H9 (cell line): Measurements from ENCODE around the gene SLC25A19. TPM values are rescaled to one million over a fixed set of nuclear protein-coding genes. Genes with fewer than 3 reads are reported as not detected.

ENCODE experiments used
- DNase-seq: peaks from one replicate; pipeline ENCODE4 v3.0.0-alpha.2; 2017
- H2AFZ ChIP-seq: one replicate; pipeline ENCODE4 v1.6.1; 2013; ENCODE audit warnings: mild to moderate bottlenecking, low read length, control low read depth, moderate library complexity
- H2AK5ac ChIP-seq: 2 replicates; pipeline ENCODE4 v1.6.1; 2013; ENCODE audit warnings: low read length, control low read depth, mixed read lengths; ENCODE audit not compliant: insufficient read length
- H2BK120ac ChIP-seq: one replicate; pipeline ENCODE4 v1.6.1; 2013; ENCODE audit warnings: low read depth, mild to moderate bottlenecking, low read length, control low read depth, inconsistent platforms; ENCODE audit not compliant: poor library complexity, severe bottlenecking
- H2BK12ac ChIP-seq: 2 replicates; pipeline ENCODE4 v1.6.1; 2013; ENCODE audit warnings: low read length, control low read depth, mixed read lengths, low read depth; ENCODE audit not compliant: insufficient read length
- H2BK15ac ChIP-seq: 2 replicates; pipeline ENCODE4 v1.6.1; 2013; ENCODE audit warnings: low read depth, low read length, control low read depth
- H2BK20ac ChIP-seq: one replicate; pipeline ENCODE4 v1.6.1; 2013; ENCODE audit warnings: low read depth, mild to moderate bottlenecking, low read length, control low read depth, inconsistent platforms; ENCODE audit not compliant: poor library complexity, severe bottlenecking
- H2BK5ac ChIP-seq: 2 replicates; pipeline ENCODE4 v1.6.1; 2013; ENCODE audit warnings: low read length, control low read depth, mixed read lengths; ENCODE audit not compliant: insufficient read length
- H3K14ac ChIP-seq: 2 replicates; pipeline ENCODE4 v1.6.1; 2013; ENCODE audit warnings: low read length, control low read depth; ENCODE audit not compliant: insufficient read depth
- H3K18ac ChIP-seq: 2 replicates; pipeline ENCODE4 v1.6.1; 2013; ENCODE audit warnings: low read depth, mild to moderate bottlenecking, mixed read lengths, low read length, control low read depth; ENCODE audit not compliant: insufficient read length
- H3K23ac ChIP-seq: 2 replicates; pipeline ENCODE4 v1.6.1; 2013; ENCODE audit warnings: low read length, control low read depth, mixed read lengths, low read depth; ENCODE audit not compliant: insufficient read length
- H3K23me2 ChIP-seq: 2 replicates; pipeline ENCODE4 v1.6.1; 2013; ENCODE audit warnings: low read depth, mild to moderate bottlenecking, mixed read lengths, low read length, control low read depth; ENCODE audit not compliant: insufficient read length, poor library complexity, severe bottlenecking
- H3K27ac ChIP-seq: 2 replicates; pipeline ENCODE4 v1.5.1; 2013; ENCODE audit warnings: low read length, control low read depth, mixed read lengths, low read depth; ENCODE audit not compliant: insufficient read length
- H3K27me3 ChIP-seq: 2 replicates; pipeline ENCODE4 v1.6.1; 2013; ENCODE audit warnings: low read length, control low read depth, inconsistent platforms; ENCODE audit not compliant: insufficient read depth
- H3K4ac ChIP-seq: 2 replicates; pipeline ENCODE4 v1.6.1; 2013; ENCODE audit warnings: low read depth, mild to moderate bottlenecking, control low read depth, inconsistent platforms, low read length, moderate library complexity
- H3K4me1 ChIP-seq: 2 replicates; pipeline ENCODE4 v1.6.1; 2013; ENCODE audit warnings: low read length, control low read depth, inconsistent platforms; ENCODE audit not compliant: insufficient read depth
- H3K4me2 ChIP-seq: 2 replicates; pipeline ENCODE4 v1.6.1; 2013; ENCODE audit warnings: low read length, control low read depth, mixed read lengths; ENCODE audit not compliant: insufficient read length, insufficient read depth
- H3K56ac ChIP-seq: 2 replicates; pipeline ENCODE4 v1.6.1; 2013; ENCODE audit warnings: low read depth, mild to moderate bottlenecking, mixed read lengths, low read length, control low read depth; ENCODE audit not compliant: insufficient read length
- H3K79me1 ChIP-seq: 2 replicates; pipeline ENCODE4 v1.6.1; 2013; ENCODE audit warnings: low read depth, mild to moderate bottlenecking, moderate library complexity, low read length, control low read depth, inconsistent platforms; ENCODE audit not compliant: insufficient read depth, poor library complexity, severe bottlenecking
- H3K79me2 ChIP-seq: 2 replicates; pipeline ENCODE4 v1.6.1; 2013; ENCODE audit warnings: low read length, control low read depth, inconsistent platforms; ENCODE audit not compliant: insufficient read depth
- H3K9ac ChIP-seq: 2 replicates; pipeline ENCODE4 v1.6.1; 2013; ENCODE audit warnings: low read length, control low read depth, mixed read lengths; ENCODE audit not compliant: insufficient read length; ENCODE audit errors: extremely low read depth
- H3K9me3 ChIP-seq: one replicate; pipeline ENCODE4 v1.6.1; 2013; ENCODE audit warnings: low read depth, low read length, inconsistent platforms; ENCODE audit not compliant: control insufficient read depth
- H3T11ph ChIP-seq: one replicate; pipeline ENCODE4 v1.6.1; 2013; ENCODE audit warnings: mild to moderate bottlenecking, low read length, control low read depth, inconsistent platforms
- H4K20me1 ChIP-seq: one replicate; pipeline ENCODE4 v1.6.1; 2013; ENCODE audit not compliant: control insufficient read depth, insufficient read length, insufficient read depth
- H4K5ac ChIP-seq: 2 replicates; pipeline ENCODE4 v1.6.1; 2013; ENCODE audit warnings: low read depth, mild to moderate bottlenecking, mixed read lengths, low read length, control low read depth; ENCODE audit not compliant: insufficient read length
- H4K8ac ChIP-seq: replicated peaks from 2 replicates; pipeline ENCODE4 v1.6.1; 2013; ENCODE audit warnings: low read length, control low read depth, mixed read lengths, low read depth; ENCODE audit not compliant: insufficient read length
- H4K91ac ChIP-seq: 2 replicates; pipeline ENCODE4 v1.6.1; 2013; ENCODE audit warnings: low read depth, mild to moderate bottlenecking, moderate library complexity, mixed read lengths, low read length, control low read depth; ENCODE audit not compliant: insufficient read length
- H3K27ac Mint-ChIP-seq, 3 experiments: 2 replicates in 2 of 3; 3 replicates in 1 of 3; pipeline ENCODE4 v1.8.0; 2020 to 2021; ENCODE audit warnings: mixed read lengths in 3 of 3, mild to moderate bottlenecking in 1 of 3, moderate library complexity in 1 of 3
- H3K27me3 Mint-ChIP-seq: 2 replicates; pipeline ENCODE4 v1.8.0; 2021; ENCODE audit warnings: low read depth, mild to moderate bottlenecking, moderate library complexity, mixed read lengths
- H3K36me3 Mint-ChIP-seq, 3 experiments: 2 replicates in 2 of 3; 3 replicates in 1 of 3; pipeline ENCODE4 v1.8.0; 2020 to 2021; ENCODE audit warnings: low read depth in 3 of 3, mixed read lengths in 3 of 3; ENCODE audit not compliant: insufficient read depth in 1 of 3
- H3K4me1 Mint-ChIP-seq, 2 experiments: 2 replicates each; pipeline ENCODE4 v1.8.0; 2020; ENCODE audit warnings: mixed read lengths in 2 of 2
- H3K4me3 Mint-ChIP-seq, 2 experiments: 2 replicates in 1 of 2; 3 replicates in 1 of 2; pipeline ENCODE4 v1.8.0; 2020 to 2021; ENCODE audit warnings: mild to moderate bottlenecking in 2 of 2, mixed read lengths in 2 of 2, moderate library complexity in 1 of 2
- H3K9me3 Mint-ChIP-seq, 2 experiments: 2 replicates in 1 of 2; 3 replicates in 1 of 2; pipeline ENCODE4 v1.8.0; 2020; ENCODE audit warnings: mild to moderate bottlenecking in 2 of 2, mixed read lengths in 2 of 2, moderate library complexity in 1 of 2
- CTCF ChIP-seq: fragments of 200-600 bp; sonication (generic); conservative IDR thresholded peaks from 3 replicates; pipeline ENCODE4 v1.8.0; 2021; ENCODE audit warnings: antibody characterized with exemption, mild to moderate bottlenecking
- WGBS: extraction: QIAGEN DNeasy Blood & Tissue Kit; methylation state at CpG from one replicate; pipeline ENCODE4 v1.1.7; 2013; ENCODE audit warnings: missing lambda C conversion rate, low lambda C conversion rate, mixed read lengths; ENCODE audit not compliant: insufficient read length; ENCODE audit errors: extremely low coverage; 5-methylcytosine and 5-hydroxymethylcytosine counted together
- total RNA-seq: library from RNA; stranded (reverse); gene quantifications from 2 replicates; pipeline ENCODE4 v1.2.1, GENCODE V29; 2021

SLC25A19 gene
- total RNA-seq, 1 experiment from 2014 or later: 24.2 TPM

DNA sequence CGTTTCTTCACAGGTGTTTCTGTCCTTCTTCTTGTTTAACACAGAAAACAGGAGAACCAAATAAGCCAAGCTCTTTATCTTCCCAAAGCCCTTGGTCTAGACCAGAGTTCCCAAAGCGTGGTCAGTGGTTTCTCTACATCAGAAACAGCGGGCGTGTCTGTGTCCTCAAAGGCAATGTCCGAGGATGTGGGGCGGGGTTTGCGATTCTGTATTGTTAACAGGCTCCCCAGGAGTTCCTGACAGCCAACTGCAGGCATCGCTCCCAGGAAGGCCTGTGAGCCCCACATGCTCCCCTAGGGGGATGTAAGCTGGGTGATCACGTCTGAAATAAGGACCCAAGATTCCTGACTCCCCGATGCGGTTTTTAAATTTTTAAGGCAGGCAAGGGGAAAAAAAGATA is 28.4 kb upstream of the SLC25A19 start:
- Mint-ChIP-seq H3K27me3 (no peaks in the 10 kb centered on the region), H3K9me3 (no peaks in the 10 kb centered on the region), H3K4me3 (no peak overlapping the region), H3K36me3 (peaks cover 16 to 31% (median 22%) of the 10 kb centered on the region in 3 experiments; a peak in 6 of 7 replicates), H3K27ac (peak overlapping the region in 2 of 3 experiments; percentile 3 to 61; a peak in 1 of 7 replicates), H3K4me1 (peaks cover 11 to 12% of the 10 kb centered on the region in 2 experiments)
- no peak overlapping the region for H2BK15ac ChIP-seq
- H3K18ac ChIP-seq: no peak overlapping the region
- H2BK120ac ChIP-seq: no peak overlapping the region
- no peaks in the 10 kb centered on the region for H3K79me1 ChIP-seq
- H4K8ac ChIP-seq: no peak overlapping the region
- H3T11ph ChIP-seq: no peak overlapping the region
- no peak overlapping the region for H2BK12ac ChIP-seq
- no peak overlapping the region for H3K4ac ChIP-seq
- no peak overlapping the region; the same call in 1 of the 2 replicates for H3K14ac ChIP-seq
- no peaks in the 10 kb centered on the region for H3K4me1 ChIP-seq
- H2AFZ ChIP-seq: no peak overlapping the region
- TF ChIP-seq CTCF: peak; percentile 37; the same call in 2 of the 3 replicates
- no peak overlapping the region for H3K23ac ChIP-seq
- H3K27me3 ChIP-seq: no peaks in the 10 kb centered on the region; the same call in 1 of the 2 replicates
- no peak overlapping the region for H3K56ac ChIP-seq
- no peak overlapping the region for H3K4me2 ChIP-seq
- H3K9ac ChIP-seq: no peak overlapping the region
- H2AK5ac ChIP-seq: no peak overlapping the region
- no peak overlapping the region for H4K5ac ChIP-seq
- no peaks in the 10 kb centered on the region for H3K23me2 ChIP-seq
- no CpG with 5 or more reads among the region's 11 CpGs for WGBS
- no peak overlapping the region for H4K91ac ChIP-seq
- H3K27ac ChIP-seq: no peak overlapping the region
- H3K79me2 ChIP-seq: no peaks in the 10 kb centered on the region
- H4K20me1 ChIP-seq: no peaks in the 10 kb centered on the region
- no peak for DNase-seq
- no peaks in the 10 kb centered on the region for H3K9me3 ChIP-seq
- H2BK5ac ChIP-seq: no peak overlapping the region
- H2BK20ac ChIP-seq: no peak overlapping the region
